ENCODE measurements around the gene ZNF836.

The ZNF836 gene

DNA sequence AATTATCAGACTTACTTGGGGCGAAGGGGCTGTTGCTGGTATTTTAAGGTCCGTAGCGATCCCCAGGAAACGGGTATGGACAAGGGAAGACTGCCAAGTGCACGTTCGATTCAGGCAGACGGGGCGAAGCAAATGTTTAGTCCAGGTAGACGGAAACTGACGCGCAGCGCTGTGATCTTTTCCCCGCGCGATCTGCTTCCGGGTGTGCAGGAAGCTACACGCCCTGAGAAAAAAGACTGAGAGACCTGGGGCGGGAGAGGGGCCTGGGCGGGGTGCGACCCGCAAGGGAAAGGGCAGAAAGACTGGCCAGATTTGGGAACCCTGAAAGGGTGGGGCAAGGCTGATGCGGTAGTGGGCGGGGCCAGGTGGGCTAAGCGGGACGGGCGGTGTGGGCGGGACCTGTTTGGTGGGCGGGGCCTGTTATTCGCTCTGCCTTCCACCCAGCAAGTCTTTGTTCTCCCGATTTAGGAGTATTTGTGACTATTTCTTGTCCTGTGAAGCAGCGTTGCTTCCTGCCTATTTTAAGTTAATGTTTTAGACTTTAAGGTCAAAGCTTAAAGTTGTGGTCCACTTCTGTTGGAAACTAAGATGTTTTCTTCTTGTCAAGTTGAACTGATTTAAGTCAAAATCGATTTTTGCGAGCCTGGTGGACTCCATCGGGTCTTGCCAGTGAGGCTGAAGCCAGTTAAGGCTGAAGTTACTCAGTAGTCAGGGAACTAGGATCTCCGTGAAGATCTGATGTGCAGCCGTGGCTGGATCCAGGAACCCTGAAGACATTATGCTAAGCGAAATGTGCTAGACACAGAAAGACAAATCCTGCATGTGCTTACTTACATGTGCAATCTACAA lies at the start of gene ZNF836:
Gene ZNF836, minus strand, starts transcription at position 301 of the 849 bp plus-strand sequence. CDS start 3,549 bp downstream, outside the sequence.
- Histone ChIP-seq H3K79me2 (ENCODE audit: control insufficient read depth, insufficient read depth, low read length, unreplicated experiment) (no peaks in the 10 kb centered on the region), H3K4me1 (ENCODE audit: control insufficient read depth, insufficient read depth, low read length, unreplicated experiment) (no peaks in the 10 kb centered on the region), H3K36me3 (ENCODE audit: insufficient read depth, low read length) (peaks cover 15% of the 10 kb centered on the region; the same call in 1 of the 2 replicates), H3K27me3 (ENCODE audit: insufficient read depth, low read length) (no peaks in the 10 kb centered on the region), H2AFZ (ENCODE audit: low read length, unreplicated experiment) (peak within 1 kb of the TSS; percentile 99), H3K4me3 (ENCODE audit: low read depth, low read length) (peak within 1 kb of the TSS; percentile 99), H3K27ac (ENCODE audit: low read depth, low read length) (no peak within 1 kb of the TSS)

DNA sequence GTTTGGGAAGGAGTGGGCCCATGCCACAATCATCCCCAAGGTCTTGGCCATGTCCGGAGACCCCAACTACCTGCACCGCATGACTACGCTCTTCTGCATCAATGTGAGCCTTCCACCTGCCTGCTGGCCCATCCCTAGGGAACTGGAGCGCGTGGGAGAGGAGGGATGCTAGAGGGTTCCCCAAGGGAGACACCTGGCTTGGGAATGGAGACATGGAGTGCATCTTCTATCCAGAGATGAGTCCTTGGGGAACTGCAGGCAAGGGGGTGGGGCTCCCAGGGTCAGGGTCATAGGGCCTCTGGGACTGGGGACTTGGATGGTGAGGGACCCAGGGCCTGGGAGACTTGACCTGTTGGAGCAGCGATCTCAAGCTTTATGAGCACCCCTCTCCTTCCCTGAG lies 49.6 kb upstream of the ZNF836 start:
- no peak overlapping the region for H3K27ac ChIP-seq (ENCODE audit: low read depth, low read length)
- H3K4me3 ChIP-seq (ENCODE audit: low read depth, low read length): no peak overlapping the region
- no peaks in the 10 kb centered on the region for H3K4me1 ChIP-seq (ENCODE audit: control insufficient read depth, insufficient read depth, low read length, unreplicated experiment)
- H3K36me3 ChIP-seq (ENCODE audit: insufficient read depth, low read length): peaks cover 36% of the 10 kb centered on the region
- no peaks in the 10 kb centered on the region for H3K79me2 ChIP-seq (ENCODE audit: control insufficient read depth, insufficient read depth, low read length, unreplicated experiment)
- H2AFZ ChIP-seq (ENCODE audit: low read length, unreplicated experiment): no peak overlapping the region
- no peaks in the 10 kb centered on the region for H3K27me3 ChIP-seq (ENCODE audit: insufficient read depth, low read length)

DNA sequence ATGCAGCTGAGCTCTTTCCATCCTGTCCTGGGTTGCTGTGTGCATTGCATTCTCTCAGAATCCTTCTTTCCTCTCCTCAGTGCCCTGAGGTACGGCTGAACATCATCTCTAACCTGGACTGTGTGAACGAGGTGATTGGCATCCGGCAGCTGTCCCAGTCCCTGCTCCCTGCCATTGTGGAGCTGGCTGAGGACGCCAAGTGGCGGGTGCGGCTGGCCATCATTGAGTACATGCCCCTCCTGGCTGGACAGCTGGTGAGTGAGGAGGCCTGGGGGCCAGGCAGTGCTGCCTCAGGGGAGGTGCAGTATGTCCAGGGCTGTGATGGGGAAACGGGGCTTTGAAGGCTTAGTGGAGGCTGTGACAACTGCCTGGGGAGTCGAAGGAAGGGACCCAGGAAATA lies 48.2 kb upstream of the ZNF836 start:
- H3K4me1 ChIP-seq (ENCODE audit: control insufficient read depth, insufficient read depth, low read length, unreplicated experiment): no peaks in the 10 kb centered on the region
- H3K36me3 ChIP-seq (ENCODE audit: insufficient read depth, low read length): peaks cover 41% of the 10 kb centered on the region
- H3K79me2 ChIP-seq (ENCODE audit: control insufficient read depth, insufficient read depth, low read length, unreplicated experiment): no peaks in the 10 kb centered on the region

GRCh38 chr19:52217576-52217975 lies 46.2 kb upstream of the ZNF836 start:
- H3K4me3 ChIP-seq (ENCODE audit: low read depth, low read length): no peak overlapping the region

More for the DNA sequence above, 48.2 kb upstream of the ZNF836 start:
- H2AFZ ChIP-seq (ENCODE audit: low read length, unreplicated experiment): no peak overlapping the region
- H3K27me3 ChIP-seq (ENCODE audit: insufficient read depth, low read length): no peaks in the 10 kb centered on the region
- H3K27ac ChIP-seq (ENCODE audit: low read depth, low read length): no peak overlapping the region
- no peak overlapping the region for H3K4me3 ChIP-seq (ENCODE audit: low read depth, low read length)

DNA sequence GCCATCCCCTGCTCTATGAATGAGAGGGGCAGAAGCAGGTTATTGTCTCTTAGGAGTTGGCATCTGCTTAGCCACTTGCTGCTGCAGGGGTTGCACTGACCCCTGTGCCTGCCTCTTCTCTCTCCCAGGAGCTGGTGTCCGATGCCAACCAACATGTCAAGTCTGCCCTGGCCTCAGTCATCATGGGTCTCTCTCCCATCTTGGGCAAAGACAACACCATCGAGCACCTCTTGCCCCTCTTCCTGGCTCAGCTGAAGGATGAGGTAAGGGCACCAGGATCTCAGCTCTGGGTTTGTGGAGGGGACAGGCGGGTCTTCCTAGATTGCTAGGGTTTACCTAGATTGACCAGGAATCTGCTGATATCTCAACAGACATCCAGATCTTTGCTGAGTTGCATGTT lies 45.0 kb upstream of the ZNF836 start:
- Histone ChIP-seq H3K4me3 (ENCODE audit: low read depth, low read length) (no peak overlapping the region), H3K27ac (ENCODE audit: low read depth, low read length) (no peak overlapping the region), H3K4me1 (ENCODE audit: control insufficient read depth, insufficient read depth, low read length, unreplicated experiment) (no peaks in the 10 kb centered on the region), H3K36me3 (ENCODE audit: insufficient read depth, low read length) (peaks cover 30% of the 10 kb centered on the region), H3K79me2 (ENCODE audit: control insufficient read depth, insufficient read depth, low read length, unreplicated experiment) (no peaks in the 10 kb centered on the region), H2AFZ (ENCODE audit: low read length, unreplicated experiment) (no peak overlapping the region), H3K27me3 (ENCODE audit: insufficient read depth, low read length) (no peaks in the 10 kb centered on the region)

More at GRCh38 chr19:52217576-52217975, 46.2 kb upstream of the ZNF836 start:
- Histone ChIP-seq H3K27ac (ENCODE audit: low read depth, low read length) (no peak overlapping the region), H3K36me3 (ENCODE audit: insufficient read depth, low read length) (peaks cover 34% of the 10 kb centered on the region), H3K4me1 (ENCODE audit: control insufficient read depth, insufficient read depth, low read length, unreplicated experiment) (no peaks in the 10 kb centered on the region), H3K27me3 (ENCODE audit: insufficient read depth, low read length) (no peaks in the 10 kb centered on the region), H3K79me2 (ENCODE audit: control insufficient read depth, insufficient read depth, low read length, unreplicated experiment) (no peaks in the 10 kb centered on the region), H2AFZ (ENCODE audit: low read length, unreplicated experiment) (no peak overlapping the region)

DNA sequence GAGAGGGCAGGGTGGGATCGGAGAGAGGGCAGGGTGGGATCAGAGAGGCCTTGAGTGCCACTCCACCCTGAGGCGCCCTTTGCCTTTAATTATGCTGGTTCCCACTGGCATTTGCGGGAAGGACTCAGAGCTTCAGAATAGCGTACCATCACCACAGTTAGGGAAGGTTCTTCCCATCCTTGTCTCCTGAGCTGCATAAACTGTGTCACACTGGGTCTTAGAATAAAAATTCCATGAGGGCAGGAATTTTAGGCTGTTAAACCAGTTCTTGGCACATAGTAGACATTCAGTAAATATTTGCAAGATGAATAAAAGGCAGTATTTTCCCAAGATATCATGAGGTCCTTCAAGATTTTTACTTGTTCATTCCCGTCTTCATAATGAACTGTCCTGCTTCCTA lies 42.8 kb upstream of the ZNF836 start:
- H3K4me1 ChIP-seq (ENCODE audit: control insufficient read depth, insufficient read depth, low read length, unreplicated experiment): no peaks in the 10 kb centered on the region
- H3K4me3 ChIP-seq (ENCODE audit: low read depth, low read length): no peak overlapping the region
- no peak overlapping the region for H2AFZ ChIP-seq (ENCODE audit: low read length, unreplicated experiment)
- H3K79me2 ChIP-seq (ENCODE audit: control insufficient read depth, insufficient read depth, low read length, unreplicated experiment): peaks cover 6% of the 10 kb centered on the region
- no peaks in the 10 kb centered on the region for H3K27me3 ChIP-seq (ENCODE audit: insufficient read depth, low read length)
- no peak overlapping the region for H3K27ac ChIP-seq (ENCODE audit: low read depth, low read length)
- peaks cover 25% of the 10 kb centered on the region for H3K36me3 ChIP-seq (ENCODE audit: insufficient read depth, low read length)

DNA sequence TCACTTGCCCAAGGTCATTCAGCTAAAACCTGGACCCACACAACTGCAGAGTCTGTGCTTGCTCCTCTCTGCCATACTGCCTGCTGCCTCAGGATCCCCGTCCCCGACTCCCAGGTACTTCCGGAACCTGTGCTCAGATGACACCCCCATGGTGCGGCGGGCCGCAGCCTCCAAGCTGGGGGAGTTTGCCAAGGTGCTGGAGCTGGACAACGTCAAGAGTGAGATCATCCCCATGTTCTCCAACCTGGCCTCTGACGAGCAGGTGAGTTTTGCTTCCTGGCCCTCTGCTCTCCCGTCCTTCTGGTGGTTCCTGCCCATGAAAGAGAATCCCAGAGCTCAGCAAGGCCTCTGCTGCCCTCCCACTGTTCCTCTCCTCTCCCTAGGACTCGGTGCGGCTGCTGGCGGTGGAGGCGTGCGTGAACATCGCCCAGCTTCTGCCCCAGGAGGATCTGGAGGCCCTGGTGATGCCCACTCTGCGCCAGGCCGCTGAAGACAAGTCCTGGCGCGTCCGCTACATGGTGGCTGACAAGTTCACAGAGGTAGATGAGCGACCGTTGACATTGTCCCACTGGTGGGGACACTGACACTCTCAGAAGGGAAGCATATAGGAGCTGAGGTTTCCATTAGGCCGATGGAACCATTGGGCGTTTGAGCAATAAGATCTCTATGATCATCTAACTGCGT lies 41.3 kb upstream of the ZNF836 start:
- Histone ChIP-seq H3K79me2 (ENCODE audit: control insufficient read depth, insufficient read depth, low read length, unreplicated experiment) (peaks cover 6% of the 10 kb centered on the region), H2AFZ (ENCODE audit: low read length, unreplicated experiment) (no peak overlapping the region), H3K36me3 (ENCODE audit: insufficient read depth, low read length) (peaks cover 20% of the 10 kb centered on the region), H3K4me3 (ENCODE audit: low read depth, low read length) (no peak overlapping the region), H3K27ac (ENCODE audit: low read depth, low read length) (no peak overlapping the region), H3K27me3 (ENCODE audit: insufficient read depth, low read length) (no peaks in the 10 kb centered on the region), H3K4me1 (ENCODE audit: control insufficient read depth, insufficient read depth, low read length, unreplicated experiment) (no peaks in the 10 kb centered on the region)

DNA sequence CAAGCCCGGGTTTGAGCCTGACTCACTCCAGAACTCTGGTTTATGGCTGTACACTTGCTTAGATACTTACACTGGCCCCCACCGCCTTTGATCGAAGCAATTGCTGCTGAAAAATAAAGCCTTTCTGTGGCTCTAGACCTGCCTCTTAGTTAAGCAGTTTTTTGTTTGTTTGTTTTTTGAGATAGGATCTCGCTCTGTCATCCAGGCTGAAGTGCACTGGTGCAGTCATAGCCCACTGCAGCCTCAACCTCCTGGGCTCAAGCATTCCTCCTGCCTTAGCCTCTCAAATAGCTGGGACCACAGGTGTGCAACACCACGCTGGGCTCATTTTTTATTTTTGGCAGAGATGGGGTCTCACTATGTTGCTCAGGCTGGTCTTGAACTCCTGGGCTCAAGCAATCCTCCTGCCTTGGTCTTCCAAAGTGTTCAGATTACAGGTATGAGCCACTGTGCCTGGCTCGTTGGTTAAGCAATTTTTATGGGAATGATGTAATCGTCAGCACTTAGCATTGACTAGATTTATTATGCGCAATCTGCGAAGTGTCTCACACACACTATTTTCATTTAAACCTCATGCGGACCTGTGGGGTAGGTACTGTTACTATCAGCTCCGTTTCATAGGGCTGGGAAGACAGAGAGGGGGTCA lies 40.6 kb upstream of the ZNF836 start:
- Histone ChIP-seq H3K36me3 (ENCODE audit: insufficient read depth, low read length) (peaks cover 19% of the 10 kb centered on the region; the same call in 1 of the 2 replicates), H3K79me2 (ENCODE audit: control insufficient read depth, insufficient read depth, low read length, unreplicated experiment) (peaks cover 11% of the 10 kb centered on the region)

GRCh38 chr19:52211203-52211602 lies 39.8 kb upstream of the ZNF836 start:
- Histone ChIP-seq H3K36me3 (ENCODE audit: insufficient read depth, low read length) (peaks cover 21% of the 10 kb centered on the region), H3K4me3 (ENCODE audit: low read depth, low read length) (no peak overlapping the region), H3K79me2 (ENCODE audit: control insufficient read depth, insufficient read depth, low read length, unreplicated experiment) (peaks cover 11% of the 10 kb centered on the region), H3K27me3 (ENCODE audit: insufficient read depth, low read length) (no peaks in the 10 kb centered on the region), H3K4me1 (ENCODE audit: control insufficient read depth, insufficient read depth, low read length, unreplicated experiment) (no peaks in the 10 kb centered on the region), H2AFZ (ENCODE audit: low read length, unreplicated experiment) (no peak overlapping the region), H3K27ac (ENCODE audit: low read depth, low read length) (no peak overlapping the region)

More for the DNA sequence above, 40.6 kb upstream of the ZNF836 start:
- Histone ChIP-seq H3K27me3 (ENCODE audit: insufficient read depth, low read length) (no peaks in the 10 kb centered on the region), H3K27ac (ENCODE audit: low read depth, low read length) (no peak overlapping the region), H2AFZ (ENCODE audit: low read length, unreplicated experiment) (no peak overlapping the region), H3K4me3 (ENCODE audit: low read depth, low read length) (no peak overlapping the region), H3K4me1 (ENCODE audit: control insufficient read depth, insufficient read depth, low read length, unreplicated experiment) (no peaks in the 10 kb centered on the region)

GRCh38 chr19:52206481-52206880 lies 35.1 kb upstream of the ZNF836 start:
- Histone ChIP-seq H3K27me3 (ENCODE audit: insufficient read depth, low read length) (no peaks in the 10 kb centered on the region), H3K36me3 (ENCODE audit: insufficient read depth, low read length) (peaks cover 29% of the 10 kb centered on the region), H3K27ac (ENCODE audit: low read depth, low read length) (no peak overlapping the region), H2AFZ (ENCODE audit: low read length, unreplicated experiment) (no peak overlapping the region), H3K4me3 (ENCODE audit: low read depth, low read length) (no peak overlapping the region), H3K4me1 (ENCODE audit: control insufficient read depth, insufficient read depth, low read length, unreplicated experiment) (no peaks in the 10 kb centered on the region), H3K79me2 (ENCODE audit: control insufficient read depth, insufficient read depth, low read length, unreplicated experiment) (peaks cover 56% of the 10 kb centered on the region)
